Choroid plexus epithelial cell (primary cell): ENCODE data around the gene CRYBA4.

Source experiments
- DNase-seq: peaks from one replicate; pipeline ENCODE4 v3.0.0-alpha.2; 2010; ENCODE audit warnings: low read depth
- H3K4me3 ChIP-seq: 2 replicates; pipeline ENCODE4 v1.5.1; 2011; ENCODE audit warnings: low read depth, mild to moderate bottlenecking, control low read depth, low read length, moderate library complexity
- CTCF ChIP-seq: conservative IDR thresholded peaks from 2 replicates; pipeline ENCODE4 v1.5.1; 2011; ENCODE audit warnings: low read depth, mild to moderate bottlenecking, control low read depth, inconsistent platforms, low read length, moderate library complexity

CRYBA4 gene

GRCh38 chr22:26597026-26597425 is 24.7 kb upstream of the CRYBA4 start:
- no peak for TF ChIP-seq CTCF
- no peak overlapping the region for H3K4me3 ChIP-seq
- DNase-seq, result no peak

DNA sequence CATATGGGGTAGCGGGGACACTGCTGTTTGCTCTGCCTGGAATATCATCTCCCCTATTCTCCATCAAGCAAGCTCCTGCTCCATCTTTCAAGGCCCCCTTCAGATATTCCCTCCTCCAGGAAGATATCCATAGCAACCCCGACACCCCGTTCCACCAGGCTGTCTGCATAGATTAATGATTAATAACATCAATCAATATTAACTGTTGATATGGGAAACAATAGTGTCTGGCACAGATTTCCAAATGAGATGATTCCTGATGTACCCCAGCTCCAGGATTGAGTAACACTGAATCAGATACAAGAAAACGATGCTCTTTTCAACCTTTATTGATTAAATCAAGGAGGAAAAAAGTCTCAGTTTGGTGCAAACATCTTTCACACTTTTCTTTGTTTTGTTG is 24.3 kb upstream of the CRYBA4 start:
- no peak for TF ChIP-seq CTCF
- no peak for DNase-seq
- H3K4me3 ChIP-seq, result no peak overlapping the region

DNA sequence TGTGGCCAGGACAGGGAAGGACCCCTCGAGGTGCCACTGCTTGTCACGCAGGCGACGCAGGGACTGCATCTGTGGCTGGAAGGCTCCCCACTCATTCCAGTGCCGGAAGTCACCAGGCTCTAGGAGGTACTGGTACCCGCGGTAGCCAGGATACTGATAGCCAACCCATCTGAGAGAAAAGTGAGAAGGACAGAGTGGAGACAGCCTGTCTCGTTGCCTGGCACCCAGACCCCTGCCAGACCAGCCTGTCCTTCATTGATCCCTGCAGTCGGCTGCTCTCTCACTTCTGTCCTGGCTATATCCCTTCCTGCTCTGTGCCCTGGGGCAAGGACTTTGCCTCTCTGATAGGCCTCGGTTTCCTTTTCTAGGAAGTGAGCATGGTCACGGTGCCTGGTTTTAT is 22.3 kb upstream of the CRYBA4 start:
- H3K4me3 ChIP-seq, result no peak overlapping the region
- DNase-seq, result no peak
- no peak for TF ChIP-seq CTCF

- TF ChIP-seq CTCF, result no peak
- no peak for DNase-seq
Observed at GRCh38 chr22:26601726-26602125, 20.0 kb upstream of the CRYBA4 start.

GRCh38 chr22:26602127-26602526 is 19.6 kb upstream of the CRYBA4 start:
- no peak for TF ChIP-seq CTCF

More at GRCh38 chr22:26601726-26602125, 20.0 kb upstream of the CRYBA4 start:
- H3K4me3 ChIP-seq, result no peak overlapping the region

DNA sequence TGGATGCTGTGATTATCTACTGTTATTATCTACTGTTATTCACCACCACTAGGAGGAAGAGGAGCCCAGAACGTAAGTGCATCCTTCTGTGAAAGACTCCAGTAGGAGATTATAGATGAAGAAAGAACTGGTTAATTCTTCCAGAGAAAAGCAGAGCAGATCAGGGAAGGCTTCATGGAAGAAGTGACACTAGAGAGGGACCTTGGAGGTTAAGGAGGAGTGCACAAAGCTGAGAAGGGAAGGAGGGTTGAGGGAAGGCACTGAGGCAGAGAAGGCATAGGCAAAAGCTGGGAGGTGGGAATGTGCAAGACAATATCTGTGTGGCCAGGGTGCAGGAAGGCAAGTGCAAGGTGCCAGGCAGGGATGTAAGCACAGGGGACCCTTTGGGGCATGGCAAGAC is 17.4 kb upstream of the CRYBA4 start:
- TF ChIP-seq CTCF, result no peak
- DNase-seq, result no peak
- H3K4me3 ChIP-seq, result no peak overlapping the region

More at GRCh38 chr22:26602127-26602526, 19.6 kb upstream of the CRYBA4 start:
- DNase-seq, result no peak
- H3K4me3 ChIP-seq, result no peak overlapping the region

DNA sequence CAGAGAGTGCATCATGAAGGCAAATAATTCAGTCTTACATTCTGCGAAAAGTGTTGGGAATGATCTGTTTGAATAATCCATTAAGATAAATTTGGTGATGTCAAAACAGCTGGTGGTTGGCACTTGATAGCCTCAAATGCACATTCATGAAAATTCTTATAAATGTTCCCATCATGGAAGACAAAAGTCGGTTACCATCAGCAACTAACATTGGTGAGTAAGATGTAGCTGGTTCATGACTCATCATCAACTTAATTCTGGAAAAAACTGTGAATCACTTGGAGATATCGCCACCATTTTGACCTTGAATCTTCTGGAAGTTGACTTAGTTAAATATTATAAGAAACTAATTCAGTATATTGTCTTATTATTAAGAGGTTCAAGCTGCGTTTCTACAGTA is 15.2 kb upstream of the CRYBA4 start:
- DNase-seq, result peak; percentile 47
- no peak overlapping the region for H3K4me3 ChIP-seq
- no peak for TF ChIP-seq CTCF
